Measurements from ENCODE around the gene PDSS2.

DNA sequence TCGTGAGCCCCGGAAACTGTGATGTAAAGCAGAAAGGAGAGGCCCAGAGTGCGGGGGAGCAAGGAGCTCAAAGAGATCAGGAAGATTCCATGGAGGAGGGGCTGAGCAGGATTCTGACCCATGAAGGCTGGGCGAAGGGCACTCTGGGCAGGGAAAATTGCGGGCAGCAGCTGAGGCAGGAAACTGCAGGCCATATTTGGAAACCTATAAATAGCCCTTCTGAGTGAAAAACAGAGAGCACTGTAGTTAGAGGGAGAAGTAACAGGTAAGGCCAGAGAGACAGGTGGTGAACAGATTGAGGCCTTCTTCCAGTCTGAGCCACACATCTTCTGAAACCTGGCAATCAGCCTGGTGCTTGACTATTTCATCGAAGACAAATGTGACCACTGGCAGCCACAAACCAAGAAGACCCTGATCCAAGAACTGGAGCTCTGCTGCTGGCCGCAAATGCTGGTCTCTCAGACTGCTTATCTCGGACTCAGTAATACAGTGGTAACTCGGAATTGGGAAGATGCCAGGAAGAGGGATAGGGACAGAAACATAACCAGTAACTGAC lies 329.9 kb downstream of the PDSS2 start:
- TF ChIP-seq POLR2A (IDR thresholded peaks at IDR 0.05), result no peak
- TF ChIP-seq, protein P1, sequence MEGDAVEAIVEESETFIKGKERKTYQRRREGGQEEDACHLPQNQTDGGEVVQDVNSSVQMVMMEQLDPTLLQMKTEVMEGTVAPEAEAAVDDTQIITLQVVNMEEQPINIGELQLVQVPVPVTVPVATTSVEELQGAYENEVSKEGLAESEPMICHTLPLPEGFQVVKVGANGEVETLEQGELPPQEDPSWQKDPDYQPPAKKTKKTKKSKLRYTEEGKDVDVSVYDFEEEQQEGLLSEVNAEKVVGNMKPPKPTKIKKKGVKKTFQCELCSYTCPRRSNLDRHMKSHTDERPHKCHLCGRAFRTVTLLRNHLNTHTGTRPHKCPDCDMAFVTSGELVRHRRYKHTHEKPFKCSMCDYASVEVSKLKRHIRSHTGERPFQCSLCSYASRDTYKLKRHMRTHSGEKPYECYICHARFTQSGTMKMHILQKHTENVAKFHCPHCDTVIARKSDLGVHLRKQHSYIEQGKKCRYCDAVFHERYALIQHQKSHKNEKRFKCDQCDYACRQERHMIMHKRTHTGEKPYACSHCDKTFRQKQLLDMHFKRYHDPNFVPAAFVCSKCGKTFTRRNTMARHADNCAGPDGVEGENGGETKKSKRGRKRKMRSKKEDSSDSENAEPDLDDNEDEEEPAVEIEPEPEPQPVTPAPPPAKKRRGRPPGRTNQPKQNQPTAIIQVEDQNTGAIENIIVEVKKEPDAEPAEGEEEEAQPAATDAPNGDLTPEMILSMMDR (IDR thresholded peaks at IDR 0.05), result no peak
